KMS-11 (cell line): Measurements from ENCODE around the gene CUEDC1.

ENCODE experiments used
- H2AFZ ChIP-seq: fragments of 200-600 bp; sonication (generic); 2 replicates; pipeline ENCODE4 v1.6.1; 2016; ENCODE audit warnings: antibody characterized with exemption, mixed run types, low read depth
- H3K27ac ChIP-seq: fragments of 200-600 bp; sonication (generic); 2 replicates; pipeline ENCODE4 v1.6.1; 2016; ENCODE audit warnings: mild to moderate bottlenecking, mixed run types
- H3K27me3 ChIP-seq: fragments of 200-600 bp; sonication (generic); 2 replicates; pipeline ENCODE4 v1.6.1; 2017; ENCODE audit warnings: mild to moderate bottlenecking, low read depth, mixed run types, moderate library complexity; ENCODE audit not compliant: insufficient read depth
- H3K36me3 ChIP-seq: fragments of 200-600 bp; sonication (generic); 2 replicates; pipeline ENCODE4 v1.6.1; 2017; ENCODE audit warnings: mild to moderate bottlenecking, mixed run types; ENCODE audit not compliant: insufficient read depth
- H3K4me1 ChIP-seq: fragments of 200-600 bp; sonication (generic); 2 replicates; pipeline ENCODE4 v1.6.1; 2016; ENCODE audit warnings: mild to moderate bottlenecking, low read depth, mixed run types; ENCODE audit not compliant: poor library complexity, severe bottlenecking
- H3K4me2 ChIP-seq: fragments of 200-600 bp; sonication (generic); 2 replicates; pipeline ENCODE4 v1.7.0; 2016; ENCODE audit warnings: mild to moderate bottlenecking, mixed run types
- H3K4me3 ChIP-seq: fragments of 200-600 bp; sonication (generic); IDR thresholded peaks from 2 replicates; pipeline ENCODE4 v1.6.1; 2017; ENCODE audit warnings: low read depth, low read length, mixed read lengths; ENCODE audit not compliant: insufficient read depth
- H3K79me2 ChIP-seq: fragments of 200-600 bp; sonication (generic); 2 replicates; pipeline ENCODE4 v1.6.1; 2016; ENCODE audit warnings: low read depth, mixed run types; ENCODE audit not compliant: insufficient read depth
- H3K9ac ChIP-seq: fragments of 200-600 bp; sonication (generic); 2 replicates; pipeline ENCODE4 v1.6.1; 2016; ENCODE audit warnings: mild to moderate bottlenecking, mixed run types
- H4K20me1 ChIP-seq: fragments of 200-600 bp; sonication (generic); 2 replicates; pipeline ENCODE4 v1.6.1; 2016; ENCODE audit warnings: mild to moderate bottlenecking, mixed run types; ENCODE audit not compliant: insufficient read depth
- CTCF ChIP-seq: fragments of 200-600 bp; sonication (generic); conservative IDR thresholded peaks from 2 replicates; pipeline ENCODE4 v1.6.1; 2017; ENCODE audit warnings: low read depth, mild to moderate bottlenecking, antibody characterized with exemption, low read length, moderate library complexity, mixed read lengths

Gene CUEDC1

GRCh38 chr17:57985675-57985974, 30.4 kb upstream of the CUEDC1 start:
- no peak for TF ChIP-seq CTCF
- Histone ChIP-seq H3K36me3 (no peaks in the 10 kb centered on the region), H2AFZ (no peak overlapping the region), H3K4me2 (peak overlapping the region; percentile 86; the same call in 1 of the 2 replicates), H3K4me3 (no peak overlapping the region), H3K4me1 (peaks cover 55% of the 10 kb centered on the region), H3K79me2 (peaks cover 38% of the 10 kb centered on the region), H3K27me3 (peaks cover 9% of the 10 kb centered on the region; the same call in 1 of the 2 replicates), H3K9ac (no peak overlapping the region), H3K27ac (no peak overlapping the region), H4K20me1 (no peaks in the 10 kb centered on the region; the same call in 1 of the 2 replicates)

- TF ChIP-seq CTCF = no peak
- no peaks in the 10 kb centered on the region; the same call in 1 of the 2 replicates for H4K20me1 ChIP-seq
- no peak overlapping the region for H3K4me3 ChIP-seq
- H3K4me1 ChIP-seq = peaks cover 55% of the 10 kb centered on the region
- H3K36me3 ChIP-seq = no peaks in the 10 kb centered on the region
- H3K9ac ChIP-seq = no peak overlapping the region
- peak overlapping the region; percentile 86; the same call in 1 of the 2 replicates for H3K4me2 ChIP-seq
- peaks cover 38% of the 10 kb centered on the region for H3K79me2 ChIP-seq
- H3K27me3 ChIP-seq = peaks cover 8% of the 10 kb centered on the region; the same call in 1 of the 2 replicates
- H3K27ac ChIP-seq = no peak overlapping the region
- no peak overlapping the region for H2AFZ ChIP-seq
Observed at GRCh38 chr17:57984936-57985674, 29.9 kb upstream of the CUEDC1 start.

GRCh38 chr17:57984261-57984890, 29.2 kb upstream of the CUEDC1 start:
- Histone ChIP-seq H3K4me1 (peaks cover 54% of the 10 kb centered on the region), H3K79me2 (peaks cover 38% of the 10 kb centered on the region), H2AFZ (no peak overlapping the region), H4K20me1 (no peaks in the 10 kb centered on the region; the same call in 1 of the 2 replicates), H3K36me3 (no peaks in the 10 kb centered on the region), H3K9ac (no peak overlapping the region), H3K27ac (no peak overlapping the region), H3K27me3 (0 out of 2 replicates have a peak, but pooled peaks cover under 1% of the 10 kb centered on the region), H3K4me2 (peak overlapping the region; percentile 3; the same call in 1 of the 2 replicates), H3K4me3 (no peak overlapping the region)
- no peak for TF ChIP-seq CTCF

GRCh38 chr17:57983446-57983845, 28.2 kb upstream of the CUEDC1 start:
- TF ChIP-seq CTCF = no peak
- H3K27ac ChIP-seq = no peak overlapping the region
- H3K4me3 ChIP-seq = no peak overlapping the region
- H3K4me2 ChIP-seq = no peak overlapping the region
- H3K36me3 ChIP-seq = no peaks in the 10 kb centered on the region
- peaks cover 38% of the 10 kb centered on the region for H3K79me2 ChIP-seq
- no peak overlapping the region for H3K9ac ChIP-seq
- no peak overlapping the region for H2AFZ ChIP-seq
- no peaks in the 10 kb centered on the region; the same call in 1 of the 2 replicates for H4K20me1 ChIP-seq
- peaks cover 46% of the 10 kb centered on the region for H3K4me1 ChIP-seq
- no peaks in the 10 kb centered on the region for H3K27me3 ChIP-seq
